Measurements from ENCODE around the gene SYT14.

SYT14 gene

GRCh38 chr1:210214573-210215409, 276.8 kb downstream of the SYT14 start:
- DNase-seq = no peak

DNA sequence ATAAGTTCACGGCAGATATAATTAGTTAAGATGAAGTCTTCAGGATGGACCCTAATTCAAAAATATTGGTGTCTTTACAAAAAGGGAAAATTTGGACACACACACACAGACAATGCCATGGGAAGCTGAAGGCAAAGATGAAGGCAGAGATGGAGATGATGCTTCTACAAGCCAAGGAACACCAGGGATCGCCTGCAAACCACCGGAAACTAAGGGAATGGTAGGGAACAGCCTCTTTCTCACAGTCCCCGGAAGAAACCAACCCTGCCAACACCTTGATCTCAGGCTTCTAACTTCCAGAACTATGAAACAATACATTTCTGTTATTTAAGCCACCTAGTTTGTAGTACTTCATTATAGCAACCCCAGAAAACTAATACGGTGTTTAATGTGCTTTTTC, 279.5 kb downstream of the SYT14 start:
- DNase-seq = no peak

GRCh38 chr1:210218047-210218446, 280.0 kb downstream of the SYT14 start:
- no peak for DNase-seq
